MCF 10A (cell line): ENCODE measurements around the gene LRP1. TPM values are rescaled to one million over a fixed set of nuclear protein-coding genes. Genes with fewer than 3 reads are reported as not detected.

Experiments used
- BruUV-seq: library from RNA; stranded (reverse); fragments of 400-500 nt; replicated peaks from 2 replicates; lab custom pipeline; 2021; lab: Mats Ljungman, UMichigan
- CTCF ChIA-PET: fragments of 300-600 bp; sonication (Branson Sonifier 250); formaldehyde crosslinking; extraction: SDS; loops from one replicate; lab custom pipeline; 2021; ENCODE audit warnings: antibody characterized with exemption, inconsistent platforms; lab: Yijun Ruan, JAX
- POLR2A ChIA-PET: fragments of 300-600, 350-650 bp; sonication (Branson Sonifier 250); formaldehyde crosslinking; extraction: SDS; loops from one replicate; lab custom pipeline; 2020; ENCODE audit warnings: antibody characterized with exemption, inconsistent platforms; lab: Yijun Ruan, JAX
- DNase-seq: peaks from one replicate; pipeline ENCODE4 v3.0.0-alpha.2; 2018; ENCODE audit not compliant: unreplicated experiment
- H3K27ac Mint-ChIP-seq: one replicate; pipeline ENCODE4 v1.8.0; 2022; ENCODE audit warnings: mild to moderate bottlenecking, low read depth, mixed read lengths; ENCODE audit not compliant: unreplicated experiment
- H3K27me3 Mint-ChIP-seq: one replicate; pipeline ENCODE4 v1.8.0; 2022; ENCODE audit warnings: mixed read lengths; ENCODE audit not compliant: insufficient read depth, unreplicated experiment
- H3K36me3 Mint-ChIP-seq: one replicate; pipeline ENCODE4 v1.8.0; 2022; ENCODE audit warnings: mild to moderate bottlenecking, moderate library complexity, mixed read lengths; ENCODE audit not compliant: insufficient read depth, unreplicated experiment
- H3K4me1 Mint-ChIP-seq: one replicate; pipeline ENCODE4 v1.8.0; 2022; ENCODE audit warnings: mixed read lengths; ENCODE audit not compliant: insufficient read depth, unreplicated experiment
- H3K4me3 Mint-ChIP-seq: one replicate; pipeline ENCODE4 v1.8.0; 2022; ENCODE audit warnings: mild to moderate bottlenecking, moderate library complexity, mixed read lengths; ENCODE audit not compliant: unreplicated experiment
- H3K9me3 Mint-ChIP-seq: one replicate; pipeline ENCODE4 v1.8.0; 2022; ENCODE audit warnings: mixed read lengths; ENCODE audit not compliant: unreplicated experiment
- intact Hi-C: fragments of 100-400 bp; cut with micrococcal nuclease; formaldehyde crosslinking; loops from 2 replicates; pipeline ENCODE4 v1.14.1; 2022
- total RNA-seq: library from RNA; stranded (reverse); gene quantifications from 2 replicates; pipeline ENCODE4 v1.2.3, GENCODE V29; 2022
- TF ChIP-seq, protein P1 (sequence below): fragments of 200-600 bp; IDR thresholded peaks from one replicate; pipeline ENCODE4 v1.8.0; 2022; ENCODE audit warnings: antibody characterized with exemption, mild to moderate bottlenecking; ENCODE audit not compliant: unreplicated experiment

LRP1 gene
- total RNA-seq, 1 experiment from 2014 or later: 18.9 TPM

DNA sequence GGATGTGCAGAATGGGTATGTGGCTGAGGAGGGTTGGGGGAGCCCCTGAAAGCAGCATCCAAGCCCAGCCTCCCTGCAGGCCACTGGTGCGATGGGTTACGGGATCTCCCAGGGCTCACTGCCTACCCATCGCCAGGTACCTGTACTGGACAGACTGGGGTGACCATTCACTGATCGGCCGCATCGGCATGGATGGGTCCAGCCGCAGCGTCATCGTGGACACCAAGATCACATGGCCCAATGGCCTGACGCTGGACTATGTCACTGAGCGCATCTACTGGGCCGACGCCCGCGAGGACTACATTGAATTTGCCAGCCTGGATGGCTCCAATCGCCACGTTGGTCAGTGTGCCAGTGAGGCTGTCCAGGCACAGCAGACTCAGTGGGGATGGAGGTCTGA lies 70.0 kb downstream of the LRP1 start:
- H3K36me3 Mint-ChIP-seq: peaks cover 32% of the 10 kb centered on the region
- H3K9me3 Mint-ChIP-seq: no peaks in the 10 kb centered on the region
- ChIA-PET CTCF (interaction anchor here (0.6 to 1.7 kb wide), 7 partner anchors 11 to 252 kb away, joined by 3 to 5 read pairs (median 3); no protein-coding TSS in a partner anchor), POLR2A (no interaction called here)
- no peaks in the 10 kb centered on the region for H3K27me3 Mint-ChIP-seq
- intact Hi-C loops: no loop called here
- no peak overlapping the region for H3K27ac Mint-ChIP-seq
- H3K4me1 Mint-ChIP-seq: no peaks in the 10 kb centered on the region
- H3K4me3 Mint-ChIP-seq: no peak overlapping the region
- DNase-seq: no peak
- TF ChIP-seq, protein P1, sequence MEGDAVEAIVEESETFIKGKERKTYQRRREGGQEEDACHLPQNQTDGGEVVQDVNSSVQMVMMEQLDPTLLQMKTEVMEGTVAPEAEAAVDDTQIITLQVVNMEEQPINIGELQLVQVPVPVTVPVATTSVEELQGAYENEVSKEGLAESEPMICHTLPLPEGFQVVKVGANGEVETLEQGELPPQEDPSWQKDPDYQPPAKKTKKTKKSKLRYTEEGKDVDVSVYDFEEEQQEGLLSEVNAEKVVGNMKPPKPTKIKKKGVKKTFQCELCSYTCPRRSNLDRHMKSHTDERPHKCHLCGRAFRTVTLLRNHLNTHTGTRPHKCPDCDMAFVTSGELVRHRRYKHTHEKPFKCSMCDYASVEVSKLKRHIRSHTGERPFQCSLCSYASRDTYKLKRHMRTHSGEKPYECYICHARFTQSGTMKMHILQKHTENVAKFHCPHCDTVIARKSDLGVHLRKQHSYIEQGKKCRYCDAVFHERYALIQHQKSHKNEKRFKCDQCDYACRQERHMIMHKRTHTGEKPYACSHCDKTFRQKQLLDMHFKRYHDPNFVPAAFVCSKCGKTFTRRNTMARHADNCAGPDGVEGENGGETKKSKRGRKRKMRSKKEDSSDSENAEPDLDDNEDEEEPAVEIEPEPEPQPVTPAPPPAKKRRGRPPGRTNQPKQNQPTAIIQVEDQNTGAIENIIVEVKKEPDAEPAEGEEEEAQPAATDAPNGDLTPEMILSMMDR: no peak
- BruUV-seq: no TSS peak

- POLR2A ChIA-PET: interaction anchor here (0.6 kb wide), 1 partner anchor 53 kb away, joined by 3 read pairs; no protein-coding TSS in a partner anchor
- TF ChIP-seq, protein P1: no peak
- Mint-ChIP-seq H3K4me1 (no peaks in the 10 kb centered on the region), H3K27ac (no peak overlapping the region), H3K27me3 (no peaks in the 10 kb centered on the region), H3K36me3 (peaks cover 35% of the 10 kb centered on the region), H3K9me3 (no peaks in the 10 kb centered on the region), H3K4me3 (no peak overlapping the region)
- DNase-seq: no peak
- CTCF ChIA-PET: interaction anchor here (0.7 to 1.0 kb wide), 3 partner anchors 13 to 25 kb away, joined by 3 to 5 read pairs (median 3); no protein-coding TSS in a partner anchor
- BruUV-seq: no TSS peak
- intact Hi-C loops: no loop called here
Measured at GRCh38 chr12:57199191-57199590, 70.9 kb downstream of the LRP1 start.

DNA sequence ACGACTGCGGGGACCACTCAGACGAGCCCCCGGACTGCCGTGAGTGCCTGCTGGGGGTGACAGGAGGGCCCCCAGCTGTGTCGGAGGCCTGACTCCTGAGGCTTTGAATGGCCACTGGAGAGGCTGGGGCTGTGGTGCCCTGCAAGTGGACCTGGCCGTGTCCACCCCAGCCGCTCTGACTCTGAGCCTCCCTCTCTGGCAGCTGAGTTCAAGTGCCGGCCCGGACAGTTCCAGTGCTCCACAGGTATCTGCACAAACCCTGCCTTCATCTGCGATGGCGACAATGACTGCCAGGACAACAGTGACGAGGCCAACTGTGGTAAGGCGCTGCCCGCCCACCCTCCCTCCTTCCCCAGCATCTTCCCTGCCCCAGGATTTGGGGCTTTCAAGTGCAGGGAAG lies 72.2 kb downstream of the LRP1 start:
- Mint-ChIP-seq H3K9me3 (no peaks in the 10 kb centered on the region), H3K27me3 (no peaks in the 10 kb centered on the region), H3K4me3 (no peak overlapping the region), H3K4me1 (no peaks in the 10 kb centered on the region), H3K36me3 (peaks cover 28% of the 10 kb centered on the region), H3K27ac (no peak overlapping the region)
- ChIA-PET CTCF (no interaction called here), POLR2A (no interaction called here)
- no peak for DNase-seq
- no TSS peak for BruUV-seq
- TF ChIP-seq, protein P1: no peak
- intact Hi-C loops: no loop called here

GRCh38 chr12:57201219-57201618 lies 72.9 kb downstream of the LRP1 start:
- intact Hi-C loops: no loop called here
- no peaks in the 10 kb centered on the region for H3K27me3 Mint-ChIP-seq
- no TSS peak for BruUV-seq
- no peaks in the 10 kb centered on the region for H3K9me3 Mint-ChIP-seq
- H3K4me3 Mint-ChIP-seq: no peak overlapping the region
- POLR2A ChIA-PET: no interaction called here
- H3K36me3 Mint-ChIP-seq: peaks cover 25% of the 10 kb centered on the region
- CTCF ChIA-PET: no interaction called here
- no peak for DNase-seq
- H3K4me1 Mint-ChIP-seq: no peaks in the 10 kb centered on the region
- H3K27ac Mint-ChIP-seq: no peak overlapping the region
- TF ChIP-seq, protein P1: no peak
